Endothelial cell of umbilical vein (primary cell): Measurements from ENCODE around the gene SORCS2.

Source experiments
- EZH2 ChIP-seq: IDR thresholded peaks from 2 replicates; pipeline ENCODE4 v1.6.1; 2012; ENCODE audit warnings: borderline replicate concordance, low read depth, mild to moderate bottlenecking, moderate library complexity, low read length, inconsistent platforms; ENCODE audit not compliant: severe bottlenecking
- GATA2 ChIP-seq: IDR thresholded peaks from 2 replicates; pipeline ENCODE4 v1.7.0; 2011; ENCODE audit warnings: low read depth, mild to moderate bottlenecking, moderate library complexity, mixed read lengths, low read length; ENCODE audit not compliant: insufficient read length, insufficient read depth
- JUN ChIP-seq: IDR thresholded peaks from 2 replicates; pipeline ENCODE4 v1.6.1; 2011; ENCODE audit warnings: borderline replicate concordance, low read depth; ENCODE audit not compliant: insufficient read length, insufficient read depth
- MAX ChIP-seq: IDR thresholded peaks from 2 replicates; pipeline ENCODE4 v1.6.1; 2011; ENCODE audit not compliant: insufficient read depth, insufficient read length
- MYC ChIP-seq: IDR thresholded peaks from one replicate; pipeline ENCODE4 v1.6.1; 2011; ENCODE audit warnings: mild to moderate bottlenecking, low read depth, low read length
- POLR2A ChIP-seq: IDR thresholded peaks from 2 replicates; pipeline ENCODE4 v1.6.1; 2012; ENCODE audit warnings: low read depth, mild to moderate bottlenecking, control low read depth, low read length
- POLR2AphosphoS5 ChIP-seq: IDR thresholded peaks from 2 replicates; pipeline ENCODE4 v1.6.1; 2012; ENCODE audit warnings: low read depth, mild to moderate bottlenecking, control low read depth, low read length, moderate library complexity; ENCODE audit not compliant: insufficient read depth
- TF ChIP-seq, protein P1 (sequence below), 2 donors: IDR thresholded peaks; 1 replicate in 1 of 2; 2 replicates in 1 of 2; pipeline ENCODE4 v1.5.1; 2011; ENCODE audit warnings: low read length in 2 of 2, mild to moderate bottlenecking in 2 of 2, moderate library complexity in 2 of 2, control low read depth in 1 of 2, inconsistent platforms in 1 of 2, low read depth in 1 of 2; ENCODE audit not compliant: insufficient read depth in 1 of 2; ENCODE audit errors: extremely low read depth in 1 of 2

GRCh38 chr4:7395645-7396044, 203.3 kb downstream of the SORCS2 start:
- TF ChIP-seq, protein P1, sequence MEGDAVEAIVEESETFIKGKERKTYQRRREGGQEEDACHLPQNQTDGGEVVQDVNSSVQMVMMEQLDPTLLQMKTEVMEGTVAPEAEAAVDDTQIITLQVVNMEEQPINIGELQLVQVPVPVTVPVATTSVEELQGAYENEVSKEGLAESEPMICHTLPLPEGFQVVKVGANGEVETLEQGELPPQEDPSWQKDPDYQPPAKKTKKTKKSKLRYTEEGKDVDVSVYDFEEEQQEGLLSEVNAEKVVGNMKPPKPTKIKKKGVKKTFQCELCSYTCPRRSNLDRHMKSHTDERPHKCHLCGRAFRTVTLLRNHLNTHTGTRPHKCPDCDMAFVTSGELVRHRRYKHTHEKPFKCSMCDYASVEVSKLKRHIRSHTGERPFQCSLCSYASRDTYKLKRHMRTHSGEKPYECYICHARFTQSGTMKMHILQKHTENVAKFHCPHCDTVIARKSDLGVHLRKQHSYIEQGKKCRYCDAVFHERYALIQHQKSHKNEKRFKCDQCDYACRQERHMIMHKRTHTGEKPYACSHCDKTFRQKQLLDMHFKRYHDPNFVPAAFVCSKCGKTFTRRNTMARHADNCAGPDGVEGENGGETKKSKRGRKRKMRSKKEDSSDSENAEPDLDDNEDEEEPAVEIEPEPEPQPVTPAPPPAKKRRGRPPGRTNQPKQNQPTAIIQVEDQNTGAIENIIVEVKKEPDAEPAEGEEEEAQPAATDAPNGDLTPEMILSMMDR (IDR thresholded peaks at IDR 0.05; ENCODE audit: extremely low read depth in 1 of 2, insufficient read depth in 1 of 2, low read depth in 1 of 2, low read length in 2 of 2) = no peak
- no peak for TF ChIP-seq POLR2A
- no peak for TF ChIP-seq JUN
- no peak for TF ChIP-seq EZH2
- no peak for TF ChIP-seq MAX
- no peak for TF ChIP-seq MYC
- TF ChIP-seq POLR2AphosphoS5 = no peak
- no peak for TF ChIP-seq GATA2
